B cell (primary cell): Measurements from ENCODE around the gene GATAD2A.

ENCODE experiments used
- EZH2 ChIP-seq: IDR thresholded peaks from 2 replicates; pipeline ENCODE4 v1.6.1; 2012; ENCODE audit warnings: borderline replicate concordance, low read depth, mild to moderate bottlenecking, moderate library complexity, low read length; ENCODE audit not compliant: insufficient read depth, poor library complexity, severe bottlenecking
- TF ChIP-seq, protein P1 (sequence below): fragments of 200-600 bp; IDR thresholded peaks from one replicate; pipeline ENCODE4 v1.8.0; 2022; ENCODE audit warnings: antibody characterized with exemption, mild to moderate bottlenecking

DNA sequence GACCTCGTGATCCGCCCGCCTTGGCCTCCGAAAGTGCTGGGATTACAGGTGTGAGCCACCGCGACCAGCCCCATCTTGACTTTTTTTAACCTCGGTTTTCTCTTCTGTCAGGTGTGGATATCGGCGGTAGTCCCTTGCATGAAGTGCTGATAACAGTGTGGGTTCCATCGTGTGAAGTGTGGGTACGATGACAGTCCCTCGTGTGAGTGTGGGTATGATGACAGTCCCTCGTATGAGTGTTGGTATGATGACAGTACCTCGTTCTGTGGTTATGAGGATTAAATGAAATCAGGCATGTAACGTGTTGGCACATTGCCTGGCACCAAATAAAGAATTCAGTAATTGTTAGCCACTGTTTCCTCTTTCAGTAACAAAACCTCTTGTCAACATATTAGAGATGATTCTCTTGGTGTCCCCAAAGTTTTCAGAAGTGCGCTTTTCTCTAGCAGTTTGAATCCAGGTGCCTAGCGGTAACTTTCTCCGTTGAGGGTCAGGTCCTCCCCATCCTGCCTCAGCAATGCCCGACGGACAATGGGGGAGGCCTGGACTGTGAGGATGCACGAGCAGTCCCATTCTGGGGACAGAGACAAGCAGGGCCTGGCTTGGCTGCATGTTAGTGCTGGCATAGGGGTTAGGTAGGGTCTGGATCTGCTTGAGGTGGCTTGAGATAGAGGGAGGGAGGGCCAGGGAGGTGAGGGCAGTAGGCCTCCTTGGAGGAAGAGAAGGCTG is 15.3 kb downstream of the GATAD2A start:
- TF ChIP-seq, protein P1, sequence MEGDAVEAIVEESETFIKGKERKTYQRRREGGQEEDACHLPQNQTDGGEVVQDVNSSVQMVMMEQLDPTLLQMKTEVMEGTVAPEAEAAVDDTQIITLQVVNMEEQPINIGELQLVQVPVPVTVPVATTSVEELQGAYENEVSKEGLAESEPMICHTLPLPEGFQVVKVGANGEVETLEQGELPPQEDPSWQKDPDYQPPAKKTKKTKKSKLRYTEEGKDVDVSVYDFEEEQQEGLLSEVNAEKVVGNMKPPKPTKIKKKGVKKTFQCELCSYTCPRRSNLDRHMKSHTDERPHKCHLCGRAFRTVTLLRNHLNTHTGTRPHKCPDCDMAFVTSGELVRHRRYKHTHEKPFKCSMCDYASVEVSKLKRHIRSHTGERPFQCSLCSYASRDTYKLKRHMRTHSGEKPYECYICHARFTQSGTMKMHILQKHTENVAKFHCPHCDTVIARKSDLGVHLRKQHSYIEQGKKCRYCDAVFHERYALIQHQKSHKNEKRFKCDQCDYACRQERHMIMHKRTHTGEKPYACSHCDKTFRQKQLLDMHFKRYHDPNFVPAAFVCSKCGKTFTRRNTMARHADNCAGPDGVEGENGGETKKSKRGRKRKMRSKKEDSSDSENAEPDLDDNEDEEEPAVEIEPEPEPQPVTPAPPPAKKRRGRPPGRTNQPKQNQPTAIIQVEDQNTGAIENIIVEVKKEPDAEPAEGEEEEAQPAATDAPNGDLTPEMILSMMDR: no peak
- no peak for TF ChIP-seq EZH2
